A673 (cell line): ENCODE data around the gene GABRB1. TPM values are rescaled to one million over a fixed set of nuclear protein-coding genes. Genes with fewer than 3 reads are reported as not detected.
A peak's percentile ranks its signal among the peaks of the same experiment; 100 is the strongest.

Experiments
- BruUV-seq: library from RNA; stranded (reverse); fragments of 400-500 nt; replicated peaks from 2 replicates; lab custom pipeline; 2021; lab: Mats Ljungman, UMichigan
- CTCF ChIA-PET: fragments of 300-600 bp; sonication (Branson Sonifier 250); formaldehyde crosslinking; loops from one replicate; lab custom pipeline; 2022; ENCODE audit warnings: antibody characterized with exemption; lab: Charles Lee
- POLR2A ChIA-PET: fragments of 300-600 bp; sonication (Branson Sonifier 250); formaldehyde crosslinking; loops from one replicate; lab custom pipeline; 2022; ENCODE audit warnings: antibody characterized with exemption; ENCODE audit not compliant: low non-redundant PET; lab: Charles Lee
- DNase-seq: peaks from one replicate; pipeline ENCODE4 v3.0.0-alpha.2; 2015; ENCODE audit warnings: low spot score
- H3K27ac ChIP-seq: fragments of 200-600 bp; sonication (generic); 2 replicates; pipeline ENCODE4 v1.5.1; 2016; ENCODE audit warnings: mixed run types, low read depth, mild to moderate bottlenecking, mixed read lengths, antibody characterized with exemption, low read length; ENCODE audit not compliant: poor library complexity, severe bottlenecking
- H3K27me3 ChIP-seq: fragments of 200-600 bp; sonication (generic); replicated peaks from 2 replicates; pipeline ENCODE4 v1.6.1; 2017; ENCODE audit warnings: mixed run types, low read depth, mild to moderate bottlenecking, mixed read lengths, antibody characterized with exemption, low read length; ENCODE audit not compliant: insufficient read depth, poor library complexity
- H3K36me3 ChIP-seq: fragments of 200-600 bp; sonication (generic); 2 replicates; pipeline ENCODE4 v1.6.1; 2016; ENCODE audit warnings: mixed run types, mild to moderate bottlenecking, mixed read lengths, antibody characterized with exemption, low read length; ENCODE audit not compliant: insufficient read depth, poor library complexity, severe bottlenecking
- H3K4me1 ChIP-seq: fragments of 200-600 bp; sonication (generic); 2 replicates; pipeline ENCODE4 v1.6.1; 2017; ENCODE audit warnings: mixed run types, mild to moderate bottlenecking, mixed read lengths, antibody characterized with exemption, low read length; ENCODE audit not compliant: insufficient read depth, poor library complexity, severe bottlenecking
- H3K4me3 ChIP-seq: fragments of 200-600 bp; sonication (generic); 2 replicates; pipeline ENCODE4 v1.5.1; 2016; ENCODE audit warnings: low read depth, mixed run types, mild to moderate bottlenecking, mixed read lengths, low read length; ENCODE audit not compliant: poor library complexity, severe bottlenecking
- H3K9me3 ChIP-seq: fragments of 200-600 bp; sonication (generic); 2 replicates; pipeline ENCODE4 v1.6.1; 2016; ENCODE audit warnings: mixed run types, low read depth, mild to moderate bottlenecking, mixed read lengths, antibody characterized with exemption, low read length; ENCODE audit not compliant: poor library complexity, severe bottlenecking
- CTCF ChIP-seq: fragments of 300-800, 200-600 bp; sonication (generic); conservative IDR thresholded peaks from 2 replicates; pipeline ENCODE4 v1.5.1; 2017; ENCODE audit warnings: low read depth, mild to moderate bottlenecking, antibody characterized with exemption, low read length, moderate library complexity, mixed read lengths
- EZH2 ChIP-seq: fragments of 200-600 bp; sonication (generic); IDR thresholded peaks from 2 replicates; pipeline ENCODE4 v1.6.1; 2017; ENCODE audit warnings: borderline replicate concordance, low read depth, mild to moderate bottlenecking, mixed read lengths, antibody characterized with exemption, low read length; ENCODE audit not compliant: poor library complexity, severe bottlenecking
- intact Hi-C: fragments of 100-400 bp; cut with micrococcal nuclease; formaldehyde crosslinking; loops from one replicate; pipeline ENCODE4 v1.10.0; 2022; ENCODE audit not compliant: unreplicated experiment
- total RNA-seq: library from RNA; stranded (reverse); gene quantifications from 2 replicates; pipeline ENCODE4 v1.2.3, GENCODE V29; 2021

The GABRB1 gene
- total RNA-seq, 1 experiment from 2014 or later: 1.0 TPM

DNA sequence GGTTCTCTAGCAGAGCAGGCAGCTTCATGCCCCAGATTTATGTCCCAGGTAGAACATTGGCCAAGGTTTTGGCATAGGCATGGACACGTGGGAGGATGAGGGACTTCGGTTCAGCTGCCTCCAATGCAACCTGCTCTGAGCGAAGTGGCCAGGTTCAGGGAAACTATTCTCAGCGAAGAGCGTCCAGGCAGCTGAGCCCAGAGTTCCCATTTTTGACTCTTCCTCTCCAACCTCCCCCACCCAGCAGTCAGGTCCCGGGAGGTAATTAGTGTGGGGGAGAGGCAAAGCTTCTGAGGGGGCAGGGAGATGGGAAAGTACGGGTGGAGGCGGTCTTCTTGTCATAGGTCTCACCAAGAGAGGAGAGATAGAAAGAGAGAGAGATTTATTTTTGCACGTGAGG, 39.0 kb upstream of the GABRB1 start:
- no TSS peak for BruUV-seq
- no peak for DNase-seq
- Histone ChIP-seq H3K27ac (no peak overlapping the region), H3K9me3 (no peaks in the 10 kb centered on the region), H3K27me3 (peaks cover 68% of the 10 kb centered on the region), H3K36me3 (no peaks in the 10 kb centered on the region), H3K4me3 (no peak overlapping the region), H3K4me1 (no peaks in the 10 kb centered on the region)
- CTCF ChIA-PET: no interaction called here
- TF ChIP-seq EZH2: no peak
- no peak for TF ChIP-seq CTCF
- POLR2A ChIA-PET: no interaction called here
- intact Hi-C loops: no loop called here

- peaks cover 58% of the 10 kb centered on the region for H3K27me3 ChIP-seq
- POLR2A ChIA-PET: no interaction called here
- TF ChIP-seq CTCF (no peak), EZH2 (peak; percentile 25)
- H3K36me3 ChIP-seq: no peaks in the 10 kb centered on the region
- intact Hi-C loops: no loop called here
- no peaks in the 10 kb centered on the region for H3K9me3 ChIP-seq
- H3K4me1 ChIP-seq: no peaks in the 10 kb centered on the region
- peak; percentile 22 for DNase-seq
- BruUV-seq: no TSS peak
- CTCF ChIA-PET: interaction anchor here (0.9 kb wide), 1 partner anchor 49 kb away, joined by 13 read pairs; no protein-coding TSS in a partner anchor
- H3K27ac ChIP-seq: no peak within 1 kb of the TSS
- H3K4me3 ChIP-seq: peak within 1 kb of the TSS; percentile 48
These were observed 38.0 kb upstream of the GABRB1 start, which contains the start of gene GABRA4 for GRCh38 chr4:46993075-46994006. GABRA4 (minus strand) TSS chr4:46993581; CDS start chr4:46993424, 157 bp downstream.

DNA sequence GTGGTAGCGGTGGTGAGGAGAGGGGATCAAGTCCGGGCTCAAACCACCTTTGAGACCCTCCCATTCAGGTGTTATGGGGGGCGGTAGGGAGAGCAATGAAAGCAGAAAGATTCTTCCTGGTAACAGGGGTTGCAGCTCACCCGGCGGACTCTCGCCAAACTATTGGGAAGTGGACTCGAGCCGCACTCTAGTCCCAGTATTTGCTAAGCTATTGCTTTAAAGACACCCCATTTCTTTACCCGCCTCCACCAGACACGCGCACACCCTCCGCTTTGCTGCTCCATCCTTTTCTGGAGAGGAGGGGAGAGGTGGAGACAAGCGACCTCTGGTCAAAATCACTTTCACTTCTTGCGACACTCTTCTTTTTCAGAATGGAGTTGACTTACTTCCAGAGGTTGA, 37.4 kb upstream of the GABRB1 start:
- Histone ChIP-seq H3K27ac (no peak overlapping the region), H3K27me3 (peaks cover 55% of the 10 kb centered on the region), H3K4me3 (peak overlapping the region; percentile 48), H3K4me1 (no peaks in the 10 kb centered on the region), H3K36me3 (no peaks in the 10 kb centered on the region), H3K9me3 (no peaks in the 10 kb centered on the region)
- DNase-seq: no peak
- no TSS peak for BruUV-seq
- TF ChIP-seq CTCF (no peak), EZH2 (no peak)
- intact Hi-C loops: no loop called here
- POLR2A ChIA-PET: no interaction called here
- CTCF ChIA-PET: interaction anchor here (0.9 kb wide), 1 partner anchor 49 kb away, joined by 13 read pairs; no protein-coding TSS in a partner anchor
